Heart left ventricle (tissue), 13 donors: Measurements from ENCODE around the gene OR51B4.

Experiments used
- POLR2A ChIP-seq, 2 donors: fragments of 450-650 bp; IDR thresholded peaks; one replicate each; pipeline ENCODE4 v1.6.1; 2017; ENCODE audit warnings: antibody characterized with exemption in 2 of 2, mild to moderate bottlenecking in 2 of 2, moderate library complexity in 2 of 2
- TF ChIP-seq, protein P1 (sequence below), 12 donors: fragments of 200-600 bp; sonication (generic) in 4 of 12; IDR thresholded peaks; one replicate each; pipeline versions ENCODE4 v1.5.0 to v1.8.0; 2018 to 2022; ENCODE audit warnings: antibody characterized with exemption in 12 of 12, mild to moderate bottlenecking in 5 of 12
- donor health status: ischemic (EF 13 %, LVEDD 7.1; RV severe dilation, severe dysfunction).
- donor health status: DM: no; HTN: yes; CAD: no.
- donor health status: DM: no; HTN: no; CAD: no.
- donor health status: ischemic (EF 25% LVEDD 6.9; RV normal size, moderate dysfunction).
- donor health status: ischemic (EF 25% LVEDD 5.7; RV mildly dilated, moderate dysfunction).
- donor health status: ischemic (EF 35%, LVEDD 5.7; RV mildly dilated, moderate dysfunction).
- donor health status: nonischemic (EF 11% LVEDD 7.7; RV severe dilation, severe dysfunction).
- donor health status: DM: yes; HTN: yes; CAD: no.
- donor health status: PGD.
- donor health status: ischemic (EF 29% LVEDD 5.4; RV normal size, mild dysfunction).
- donor health status: nonischemic (EF 23%, LVEDD 6.1; RV moderate dilation, normal function).

GRCh38 chr11:5301846-5302245 is at the start of gene OR51B4:
- no peak for TF ChIP-seq POLR2A (IDR thresholded peaks at IDR 0.05)
- TF ChIP-seq, protein P1, sequence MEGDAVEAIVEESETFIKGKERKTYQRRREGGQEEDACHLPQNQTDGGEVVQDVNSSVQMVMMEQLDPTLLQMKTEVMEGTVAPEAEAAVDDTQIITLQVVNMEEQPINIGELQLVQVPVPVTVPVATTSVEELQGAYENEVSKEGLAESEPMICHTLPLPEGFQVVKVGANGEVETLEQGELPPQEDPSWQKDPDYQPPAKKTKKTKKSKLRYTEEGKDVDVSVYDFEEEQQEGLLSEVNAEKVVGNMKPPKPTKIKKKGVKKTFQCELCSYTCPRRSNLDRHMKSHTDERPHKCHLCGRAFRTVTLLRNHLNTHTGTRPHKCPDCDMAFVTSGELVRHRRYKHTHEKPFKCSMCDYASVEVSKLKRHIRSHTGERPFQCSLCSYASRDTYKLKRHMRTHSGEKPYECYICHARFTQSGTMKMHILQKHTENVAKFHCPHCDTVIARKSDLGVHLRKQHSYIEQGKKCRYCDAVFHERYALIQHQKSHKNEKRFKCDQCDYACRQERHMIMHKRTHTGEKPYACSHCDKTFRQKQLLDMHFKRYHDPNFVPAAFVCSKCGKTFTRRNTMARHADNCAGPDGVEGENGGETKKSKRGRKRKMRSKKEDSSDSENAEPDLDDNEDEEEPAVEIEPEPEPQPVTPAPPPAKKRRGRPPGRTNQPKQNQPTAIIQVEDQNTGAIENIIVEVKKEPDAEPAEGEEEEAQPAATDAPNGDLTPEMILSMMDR (IDR thresholded peaks at IDR 0.05) = no peak
